ENCODE measurements around the gene OR1K1. TPM values are rescaled to one million over a fixed set of nuclear protein-coding genes. Genes with fewer than 3 reads are reported as not detected.

The OR1K1 gene
- total and polyA plus RNA-seq, 10 of the 15 experiments (the other 5 are each of a cell fraction or from before 2014, with no cell fraction given): not detected

DNA sequence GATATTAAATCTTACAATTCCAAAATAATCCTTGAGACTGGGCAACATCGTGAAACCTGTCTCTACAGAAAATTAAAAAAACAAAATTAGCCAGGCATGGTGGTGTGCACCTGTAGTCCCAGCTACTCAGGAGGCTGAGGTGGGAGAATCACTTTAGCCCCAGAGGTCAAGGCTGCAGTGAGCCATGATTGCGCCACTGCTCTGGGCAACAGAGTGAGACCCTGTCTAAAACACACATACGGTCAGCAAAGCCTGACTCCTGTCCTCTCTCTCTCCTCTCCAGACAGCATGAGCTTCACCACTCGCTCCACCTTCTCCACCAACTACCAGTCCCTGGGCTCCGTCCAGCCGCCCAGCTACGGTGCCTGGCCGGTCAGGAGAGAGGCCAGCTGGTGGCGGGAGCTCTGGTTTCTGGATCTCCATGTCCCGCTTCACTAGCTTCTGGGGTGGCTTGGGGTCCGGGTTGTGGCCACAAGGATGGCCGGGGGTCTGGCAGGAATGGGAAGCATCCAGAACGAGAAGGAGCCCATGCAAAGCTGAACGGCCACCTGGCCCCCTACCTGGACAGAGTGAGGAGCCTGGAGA is 37.4 kb downstream of the OR1K1 start:
- no peak overlapping the region for H3K4me2 ChIP-seq (ENCODE audit: control insufficient read depth, insufficient read depth)
- peaks cover 4% of the 10 kb centered on the region for H3K4me1 ChIP-seq (ENCODE audit: control insufficient read depth, insufficient read depth, low read length)
- no peaks in the 10 kb centered on the region for H3K27me3 ChIP-seq (replicated peaks in 1 of 2; ENCODE audit: control insufficient read depth in 2 of 2, insufficient read depth in 2 of 2, low read length in 1 of 2)
- intact Hi-C loops (cut with micrococcal nuclease; ENCODE audit: unreplicated experiment): loop anchor here (10.0 kb wide), 1 partner anchor 507 kb away; no protein-coding TSS in a partner anchor
- 72% methylated on average over 14 of the region's 14 CpGs for WGBS (ENCODE audit: insufficient coverage, insufficient replicate concordance, low lambda C conversion rate, missing lambda C conversion rate)
- DNase-seq (ENCODE audit: low read depth, low spot score) (no peak), FAIRE-seq (no peak), ATAC-seq (no peak)
- no peaks in the 10 kb centered on the region for H4K20me1 ChIP-seq (ENCODE audit: control insufficient read depth, insufficient read depth)
- in situ Hi-C loops (cut with MboI): no loop called here
- TF ChIP-seq NR2F1 (conservative IDR thresholded peaks at IDR 0.05): no peak
- no peak for TF ChIP-seq GATAD2B (conservative IDR thresholded peaks at IDR 0.05; ENCODE audit: low read depth)
- TF ChIP-seq USF2 (IDR thresholded peaks at IDR 0.05; ENCODE audit: borderline replicate concordance, low read depth, low read length): no peak
- TF ChIP-seq MYB (IDR thresholded peaks at IDR 0.05; ENCODE audit: borderline replicate concordance, low read depth, low read length): no peak
- no peak for TF ChIP-seq HDGF (IDR thresholded peaks at IDR 0.05)
- no peak for TF ChIP-seq ASH2L (IDR thresholded peaks at IDR 0.05; ENCODE audit: borderline replicate concordance, low read depth)
- no peak for TF ChIP-seq MEF2B (IDR thresholded peaks at IDR 0.05; ENCODE audit: partially characterized antibody, poor library complexity, severe bottlenecking)
- TF ChIP-seq NFXL1 (IDR thresholded peaks at IDR 0.05; ENCODE audit: borderline replicate concordance): no peak
- TF ChIP-seq MAX (IDR thresholded peaks at IDR 0.05; ENCODE audit: low read depth, low read length): no peak
- no peak for TF ChIP-seq TCF7 (IDR thresholded peaks at IDR 0.05; ENCODE audit: borderline replicate concordance)
- TF ChIP-seq, protein P1, sequence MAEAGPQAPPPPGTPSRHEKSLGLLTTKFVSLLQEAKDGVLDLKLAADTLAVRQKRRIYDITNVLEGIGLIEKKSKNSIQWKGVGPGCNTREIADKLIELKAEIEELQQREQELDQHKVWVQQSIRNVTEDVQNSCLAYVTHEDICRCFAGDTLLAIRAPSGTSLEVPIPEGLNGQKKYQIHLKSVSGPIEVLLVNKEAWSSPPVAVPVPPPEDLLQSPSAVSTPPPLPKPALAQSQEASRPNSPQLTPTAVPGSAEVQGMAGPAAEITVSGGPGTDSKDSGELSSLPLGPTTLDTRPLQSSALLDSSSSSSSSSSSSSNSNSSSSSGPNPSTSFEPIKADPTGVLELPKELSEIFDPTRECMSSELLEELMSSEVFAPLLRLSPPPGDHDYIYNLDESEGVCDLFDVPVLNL (IDR thresholded peaks at IDR 0.05; ENCODE audit: low read depth, low read length): no peak
- TF ChIP-seq NFYA (IDR thresholded peaks at IDR 0.05; ENCODE audit: borderline replicate concordance, low read depth, low read length): no peak
- TF ChIP-seq ZNF217 (IDR thresholded peaks at IDR 0.05): no peak
- TF ChIP-seq KAT2A (conservative IDR thresholded peaks at IDR 0.05; ENCODE audit: control insufficient read depth, low read depth, low read length): no peak
- TF ChIP-seq, protein P2, sequence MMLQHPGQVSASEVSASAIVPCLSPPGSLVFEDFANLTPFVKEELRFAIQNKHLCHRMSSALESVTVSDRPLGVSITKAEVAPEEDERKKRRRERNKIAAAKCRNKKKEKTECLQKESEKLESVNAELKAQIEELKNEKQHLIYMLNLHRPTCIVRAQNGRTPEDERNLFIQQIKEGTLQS (IDR thresholded peaks at IDR 0.05; ENCODE audit: borderline replicate concordance, extremely low read depth, low read depth, low read length): no peak
- TF ChIP-seq WRNIP1 (IDR thresholded peaks at IDR 0.05; ENCODE audit: borderline replicate concordance, low read depth, low read length): no peak
- H3K27ac ChIP-seq (ENCODE audit: control insufficient read depth, insufficient read depth): no peak overlapping the region
- CTCF ChIA-PET: interaction anchor here (0.9 to 1.2 kb wide), 2 partner anchors 9 to 386 kb away, joined by 3 read pairs; partner anchors contain the start of gene PDCL
- no TSS peak for BruUV-seq (replicated peaks)
- RAD21 ChIA-PET (ENCODE audit: unreplicated experiment): interaction anchor here (1.1 kb wide), 1 partner anchor 512 kb away, joined by 3 read pairs; no protein-coding TSS in a partner anchor
- POLR2A ChIA-PET: no interaction called here
- H2AFZ ChIP-seq (ENCODE audit: control insufficient read depth, low read depth, low read length): no peak overlapping the region
- H3K9me3 ChIP-seq (replicated peaks; ENCODE audit: control insufficient read depth, insufficient read depth, low read length): no peaks in the 10 kb centered on the region
- no peak overlapping the region for H3K4me3 ChIP-seq
- no peaks in the 10 kb centered on the region for H3K79me2 ChIP-seq (ENCODE audit: control insufficient read depth, insufficient read depth, low read length)
- H3K9ac ChIP-seq (ENCODE audit: control insufficient read depth, insufficient read depth, low read length): no peak overlapping the region
- H3K36me3 ChIP-seq (ENCODE audit: control insufficient read depth in 2 of 2, insufficient read depth in 2 of 2, low read length in 1 of 2): no peaks in the 10 kb centered on the region
- SMC1A ChIA-PET (ENCODE audit: uncharacterized antibody, unreplicated experiment): no interaction called here

All from GM12878 (cell line).